ENCODE data around the gene ZNF628.

The ZNF628 gene

DNA sequence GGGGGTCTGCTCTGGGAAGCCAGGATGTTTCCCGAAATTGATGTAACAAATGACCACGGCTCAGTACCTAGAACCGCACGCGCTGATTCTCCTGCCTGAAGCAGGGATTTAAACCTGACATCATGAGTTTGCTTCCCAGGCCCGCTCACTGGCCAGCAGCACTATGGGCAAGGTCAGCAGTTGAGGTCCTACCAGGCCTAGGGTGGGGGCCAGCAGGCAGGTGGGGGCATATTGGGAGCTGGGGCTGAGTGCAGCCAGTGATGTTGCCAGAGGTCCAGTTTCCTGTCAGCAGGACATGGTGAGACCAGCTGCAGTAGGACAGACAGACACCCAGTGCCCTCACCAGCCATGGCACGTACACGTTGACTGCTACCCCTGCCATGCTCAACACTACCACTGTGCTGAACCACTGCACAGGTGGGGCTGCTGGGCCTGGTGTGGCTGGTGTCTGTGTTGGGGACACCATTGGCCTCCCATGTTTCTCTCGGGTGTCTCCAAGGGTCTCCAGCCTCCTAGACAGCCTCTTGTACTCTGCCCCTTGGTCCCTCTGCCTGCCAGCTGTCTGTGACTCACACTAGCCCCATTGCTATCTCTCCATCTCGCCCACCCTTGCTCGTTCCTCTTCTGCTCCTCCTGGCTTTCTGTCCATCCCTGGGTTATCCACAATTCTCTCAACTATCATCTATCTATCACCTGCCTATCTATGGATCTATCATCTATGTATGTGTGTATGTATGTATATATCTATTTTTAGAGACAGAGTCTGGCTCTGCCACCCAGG lies 10.8 kb upstream of the ZNF628 start:
- DNase-seq (ENCODE audit: low read depth): no peak

DNA sequence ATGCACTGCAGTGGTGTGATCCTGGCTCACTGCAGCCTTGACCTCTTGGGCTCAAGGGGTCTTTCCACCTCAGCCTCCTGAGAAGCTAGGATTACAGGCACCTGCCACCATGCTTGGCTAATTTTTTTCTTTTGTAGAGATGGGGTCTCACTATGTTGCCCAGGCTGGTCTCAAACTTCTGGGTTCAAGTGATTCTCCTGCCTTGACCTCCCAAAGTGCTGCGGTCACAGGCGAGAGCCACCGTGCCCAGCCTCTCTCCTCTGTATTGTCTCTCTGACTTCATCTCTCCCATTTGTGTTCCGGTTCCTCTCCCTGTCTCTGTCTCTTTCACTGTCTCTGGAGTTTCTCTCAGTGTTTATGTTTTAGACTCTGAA lies 10.2 kb upstream of the ZNF628 start:
- DNase-seq (ENCODE audit: low read depth): no peak

DNA sequence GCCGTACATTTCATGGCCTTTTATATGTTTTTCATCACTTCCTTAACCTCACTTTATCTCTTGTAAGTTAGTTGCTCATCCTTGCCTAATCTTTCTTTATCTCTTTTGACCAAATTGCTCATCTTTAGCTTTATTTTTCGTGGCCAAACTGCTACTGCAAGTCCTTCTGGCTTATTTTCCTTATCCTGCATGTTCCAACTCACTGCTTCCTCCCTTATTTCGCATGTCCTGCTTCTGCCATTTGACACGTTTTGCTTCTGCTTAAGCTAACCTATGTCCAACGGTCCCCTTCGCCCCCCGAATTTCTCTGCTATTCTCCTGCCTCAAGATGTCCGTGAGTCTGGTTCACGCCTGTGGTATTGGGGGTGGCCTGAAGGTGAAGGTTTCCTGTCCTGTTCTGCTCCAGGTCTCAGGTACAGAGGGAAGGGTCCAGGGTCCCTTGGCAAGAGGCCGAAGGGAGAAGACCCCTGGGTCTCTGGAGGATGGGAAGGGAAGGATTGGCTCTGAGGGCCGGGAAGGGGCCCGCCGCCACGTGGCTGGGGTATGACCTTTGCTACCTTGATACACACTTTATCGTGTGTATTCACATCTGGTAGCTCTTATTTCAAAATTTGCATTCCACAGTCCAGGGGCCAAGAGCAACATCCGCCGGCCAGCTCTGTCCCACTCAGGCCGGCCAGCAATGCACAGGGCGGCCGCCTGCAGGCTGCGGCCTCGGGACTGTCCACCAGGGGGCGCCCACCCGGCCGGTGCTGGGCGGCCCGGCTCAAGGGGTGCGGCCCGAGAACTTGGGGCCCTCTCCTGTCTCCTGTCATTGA lies 9.0 kb upstream of the ZNF628 start:
- peak; percentile 70 for DNase-seq (ENCODE audit: low read depth)

DNA sequence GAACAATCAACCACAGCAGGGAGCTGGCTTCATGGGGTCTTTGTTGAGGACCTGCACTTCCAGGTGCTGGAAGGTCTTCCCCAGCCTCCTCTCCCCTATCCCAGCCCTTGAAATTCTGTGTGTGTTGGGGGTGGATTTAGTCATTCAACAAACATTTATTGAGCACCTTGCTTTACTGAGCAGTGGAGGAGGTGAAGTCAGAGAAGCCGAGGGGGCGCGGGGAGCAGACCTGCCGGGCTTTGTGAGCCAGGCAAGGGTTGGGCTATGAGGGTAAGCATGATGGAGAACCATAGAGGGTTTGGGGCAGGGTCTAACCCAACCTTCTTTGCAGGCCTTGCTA lies 8.4 kb upstream of the ZNF628 start:
- no peak for DNase-seq (ENCODE audit: low read depth)

DNA sequence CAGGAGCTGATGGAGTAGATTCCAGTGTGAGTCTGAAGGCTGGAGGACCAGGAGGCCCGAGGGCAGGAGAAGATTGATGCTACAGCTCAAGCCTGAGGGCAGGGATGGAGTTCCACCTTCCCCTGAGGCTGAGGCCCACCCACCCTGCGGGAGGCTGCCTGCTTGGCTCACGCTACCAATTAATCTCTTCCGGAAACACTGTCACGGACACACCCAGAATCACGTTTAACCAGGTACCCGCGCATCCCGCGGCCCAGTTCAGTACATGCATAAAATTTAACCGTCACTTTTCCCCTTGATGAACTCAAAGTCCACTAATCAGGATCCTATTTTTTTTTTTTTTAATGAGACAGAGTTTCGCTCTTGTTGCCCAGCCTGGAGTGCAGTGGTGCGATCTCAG lies 5.2 kb upstream of the ZNF628 start:
- no peak for DNase-seq (ENCODE audit: low read depth)

DNA sequence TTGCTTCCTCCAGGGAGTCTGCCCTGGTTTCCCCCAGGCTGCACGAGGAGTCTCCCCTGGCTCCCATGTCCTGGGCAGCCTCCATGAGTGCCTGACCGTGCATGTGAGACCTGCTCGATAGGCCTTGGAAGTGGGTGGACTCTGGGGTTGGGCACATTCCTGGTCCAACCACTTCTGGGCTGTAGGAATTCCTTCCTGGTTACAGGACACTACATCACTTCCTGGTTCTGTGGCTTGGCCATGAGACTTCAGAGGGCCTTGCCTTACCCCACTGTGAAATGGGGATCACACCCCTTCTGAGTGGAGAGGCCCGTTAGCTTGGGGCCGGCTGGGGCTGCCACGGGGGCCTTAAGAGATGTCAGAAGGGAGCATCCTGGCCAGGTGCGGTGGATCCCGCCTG lies 4.0 kb upstream of the ZNF628 start:
- no peak for DNase-seq (ENCODE audit: low read depth)

DNA sequence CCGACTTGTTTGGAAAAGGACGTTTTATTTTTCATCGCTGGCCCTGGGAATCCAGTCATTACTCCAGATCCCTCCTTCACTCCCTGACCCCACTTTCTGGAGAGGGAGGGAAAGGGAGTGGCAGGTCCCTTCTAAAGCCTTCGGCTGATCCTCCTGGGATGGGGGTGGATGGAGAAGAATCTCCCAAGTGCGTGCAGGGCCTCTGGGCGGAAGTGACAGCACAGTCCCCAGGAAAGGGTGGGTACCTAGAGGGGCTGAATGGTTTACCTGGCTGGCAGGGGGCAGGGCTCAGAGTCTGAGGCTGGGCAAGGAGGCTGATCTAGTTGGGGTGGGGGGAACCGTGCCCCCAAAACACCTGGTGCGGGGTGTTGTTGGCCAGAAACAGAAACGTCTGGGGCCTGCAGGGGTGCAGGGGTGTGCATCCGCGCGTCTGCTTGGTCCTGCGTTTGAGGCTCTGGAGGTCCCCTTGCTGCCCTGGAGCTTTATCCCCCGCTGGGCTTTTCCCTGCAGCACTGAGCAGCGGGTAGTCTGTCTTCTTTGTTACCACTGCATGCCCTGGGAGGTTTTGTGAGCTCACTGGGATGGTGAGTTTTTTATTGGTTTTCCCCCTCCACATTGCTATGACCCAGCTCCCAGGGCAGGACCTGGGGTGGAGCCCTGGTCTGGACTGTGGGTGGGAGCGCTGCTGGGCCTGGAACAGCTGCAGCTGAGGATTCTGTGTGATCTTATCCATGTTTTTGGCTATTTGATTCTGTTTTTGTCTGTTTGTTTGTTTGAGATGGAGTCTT lies 3.0 kb upstream of the ZNF628 start:
- DNase-seq (ENCODE audit: low read depth): no peak

DNA sequence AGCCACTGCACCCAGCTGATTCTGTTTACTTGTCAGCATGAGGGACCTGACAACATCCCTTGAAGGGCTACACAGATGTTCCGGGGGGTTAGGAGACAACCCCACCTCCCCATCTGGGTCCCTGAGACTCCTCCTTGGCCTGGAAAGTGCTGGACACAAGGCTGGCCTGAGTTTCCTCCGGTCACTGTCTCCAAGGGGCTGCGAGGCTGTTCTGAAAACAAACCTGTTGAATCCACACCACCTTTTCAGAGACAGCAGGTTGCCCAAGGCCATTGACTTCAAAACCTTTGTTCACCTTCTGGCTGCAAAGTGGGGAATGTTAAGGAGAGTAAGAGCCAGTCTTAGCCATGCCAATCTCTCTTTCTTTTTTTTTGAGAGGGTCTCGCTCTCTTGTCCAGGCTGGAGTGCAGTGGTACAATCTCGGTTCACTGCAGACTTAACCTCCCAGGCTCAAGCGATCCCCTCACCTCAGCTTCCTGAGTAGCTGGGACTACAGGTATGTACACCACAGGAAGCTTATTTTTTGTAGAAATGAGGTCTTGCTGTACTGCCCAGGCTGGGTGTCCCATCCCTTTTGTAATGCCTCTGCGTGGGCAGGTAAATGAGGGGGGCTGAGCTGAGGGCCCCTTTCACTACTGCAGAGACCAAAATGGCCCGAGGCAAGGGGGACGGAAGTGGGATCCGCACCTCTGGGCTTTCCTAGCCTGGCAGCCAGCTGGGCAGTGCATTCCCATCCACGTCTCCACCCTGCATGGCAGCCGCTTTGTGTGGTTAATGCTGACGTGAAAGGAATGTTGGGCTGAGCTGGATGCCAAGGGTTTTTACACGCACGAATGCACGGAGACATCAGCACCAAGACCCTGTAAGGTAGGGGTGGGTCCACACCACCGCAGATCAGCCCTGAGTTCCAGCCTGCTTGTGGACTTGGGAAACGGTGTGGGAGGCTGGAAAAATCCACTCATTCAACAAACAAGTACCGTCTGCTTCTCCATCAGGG lies 1.9 kb upstream of the ZNF628 start:
- DNase-seq (ENCODE audit: low read depth): no peak

DNA sequence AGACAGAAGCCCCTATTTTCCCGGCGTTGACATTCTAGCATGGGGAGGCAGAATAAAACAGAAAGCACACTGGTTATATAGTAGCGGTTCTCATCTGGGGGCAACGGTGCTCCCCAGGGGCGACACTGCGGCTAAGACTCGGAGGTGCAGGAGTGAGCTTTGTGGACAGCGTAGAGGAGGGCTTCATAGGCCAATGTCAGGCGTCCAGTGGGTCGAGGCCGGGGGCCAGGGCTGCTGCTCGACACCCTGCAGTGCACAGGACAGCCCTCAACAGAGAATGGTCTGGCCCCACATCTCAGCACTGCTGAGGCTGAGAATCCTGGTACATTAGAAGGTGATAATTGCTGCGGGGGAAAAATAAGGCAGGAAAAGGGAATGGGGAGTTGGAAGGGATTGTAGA lies 1.5 kb downstream of the ZNF628 start:
- DNase-seq (ENCODE audit: low read depth): no peak

DNA sequence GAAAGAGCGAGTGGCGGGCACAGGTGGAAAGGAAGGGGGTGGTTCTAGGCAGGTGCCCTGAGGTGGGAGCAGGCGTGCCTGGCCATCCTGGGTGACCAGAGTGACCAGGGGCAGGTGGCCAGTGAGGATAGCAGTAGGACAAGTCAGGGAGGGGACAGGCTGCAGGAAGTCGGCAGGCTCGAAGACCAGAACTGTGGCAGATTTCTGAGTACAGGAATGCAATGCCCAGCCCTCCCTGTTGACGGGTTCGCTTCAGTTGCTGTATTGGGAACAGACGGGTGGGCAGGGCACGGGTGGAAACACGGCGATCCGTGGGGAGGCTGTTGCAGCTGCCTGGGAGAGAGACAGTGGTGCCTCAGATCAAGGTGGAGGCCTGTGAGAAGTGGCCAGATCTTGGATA lies 1.9 kb downstream of the ZNF628 start:
- DNase-seq (ENCODE audit: low read depth): no peak

DNA sequence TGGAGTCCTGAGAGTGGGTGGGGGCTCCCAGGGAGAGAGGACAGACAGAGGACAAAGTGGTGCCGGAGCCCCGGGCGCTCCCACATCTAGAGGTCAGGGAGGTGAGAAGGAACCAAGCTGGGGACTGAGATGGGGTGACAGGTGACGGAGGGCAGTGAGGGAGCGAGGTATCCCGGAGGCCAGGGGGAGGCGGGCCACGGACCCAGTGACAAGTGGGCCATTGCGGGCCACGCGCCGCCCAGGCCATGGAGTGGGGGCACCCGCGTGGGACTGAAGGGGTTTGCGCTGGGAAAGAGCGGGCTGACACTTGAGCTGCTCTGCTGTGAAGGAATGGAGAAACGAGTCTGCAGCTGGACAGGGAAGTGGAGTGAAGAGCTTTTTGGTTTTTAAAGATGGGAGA lies 2.6 kb downstream of the ZNF628 start:
- DNase-seq (ENCODE audit: low read depth): no peak

DNA sequence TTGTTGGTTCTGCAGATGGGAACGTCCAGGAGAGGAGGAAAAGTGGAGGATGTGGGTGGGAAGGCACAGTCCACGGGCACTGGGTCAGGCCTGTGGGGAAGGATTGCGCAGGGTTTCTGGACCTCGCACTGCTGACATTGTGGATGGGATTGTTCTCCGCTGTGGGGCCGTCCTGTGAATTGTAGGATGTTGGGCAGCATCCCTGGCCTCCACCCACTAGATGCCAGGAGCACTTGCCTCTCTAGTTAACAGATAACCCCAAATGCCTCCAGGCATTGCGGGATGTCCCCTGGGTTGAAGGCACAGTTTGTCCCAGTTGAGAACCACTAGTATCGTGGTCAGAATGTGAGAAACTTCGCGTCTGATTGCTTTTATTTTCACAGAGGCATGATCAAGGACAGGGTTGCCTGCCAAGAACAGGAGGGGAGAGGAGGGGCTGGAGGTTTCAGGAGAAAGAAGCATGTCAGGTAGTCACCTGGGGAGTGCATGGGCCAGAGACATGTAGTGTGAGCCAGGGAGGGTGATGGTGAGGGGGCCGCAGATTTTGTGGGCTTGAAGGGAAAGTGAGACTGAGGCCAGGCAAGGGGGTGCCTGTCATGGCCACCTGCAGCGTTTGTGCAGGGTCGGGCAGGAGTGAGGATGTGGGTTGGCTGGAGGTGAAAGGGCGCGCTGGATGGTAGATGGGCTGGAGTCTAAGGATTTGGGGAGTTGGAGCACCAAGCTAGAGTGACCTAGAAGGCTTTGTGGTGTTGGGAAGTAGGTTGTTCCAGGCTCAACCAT lies 3.2 kb downstream of the ZNF628 start:
- no peak for DNase-seq (ENCODE audit: low read depth)

DNA sequence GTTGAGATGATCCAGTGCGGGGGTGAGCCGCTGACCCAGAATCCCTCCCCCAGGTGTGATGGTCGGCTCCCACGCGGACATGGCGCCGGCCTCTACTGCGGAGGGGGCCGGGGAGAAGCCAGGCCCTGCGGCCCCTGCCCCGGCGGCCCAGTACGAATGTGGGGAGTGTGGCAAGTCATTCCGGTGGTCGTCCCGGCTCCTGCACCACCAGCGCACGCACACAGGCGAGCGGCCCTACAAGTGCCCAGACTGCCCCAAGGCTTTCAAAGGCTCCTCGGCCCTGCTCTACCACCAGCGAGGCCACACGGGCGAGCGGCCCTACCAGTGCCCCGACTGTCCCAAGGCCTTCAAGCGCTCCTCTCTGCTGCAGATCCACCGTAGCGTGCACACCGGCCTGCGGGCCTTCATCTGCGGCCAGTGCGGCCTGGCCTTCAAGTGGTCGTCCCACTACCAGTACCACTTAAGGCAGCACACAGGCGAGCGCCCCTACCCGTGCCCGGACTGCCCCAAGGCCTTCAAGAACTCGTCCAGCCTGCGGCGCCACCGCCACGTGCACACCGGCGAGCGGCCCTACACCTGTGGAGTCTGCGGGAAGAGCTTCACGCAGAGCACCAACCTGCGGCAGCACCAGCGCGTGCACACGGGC lies 4.9 kb downstream of the ZNF628 start:
- no peak for DNase-seq (ENCODE audit: low read depth)

DNA sequence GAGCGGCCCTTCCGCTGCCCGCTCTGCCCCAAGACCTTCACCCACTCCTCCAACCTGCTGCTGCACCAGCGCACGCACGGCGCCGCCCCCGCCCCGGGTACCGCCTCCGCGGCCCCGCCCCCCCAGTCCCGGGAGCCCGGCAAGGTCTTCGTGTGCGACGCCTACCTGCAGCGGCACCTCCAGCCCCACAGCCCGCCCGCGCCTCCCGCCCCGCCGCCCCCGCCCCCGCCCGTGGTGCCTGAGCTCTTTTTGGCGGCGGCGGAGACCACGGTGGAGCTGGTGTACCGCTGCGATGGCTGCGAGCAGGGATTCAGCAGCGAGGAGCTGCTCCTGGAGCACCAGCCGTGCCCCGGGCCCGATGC lies 5.4 kb downstream of the ZNF628 start:
- DNase-seq (ENCODE audit: low read depth): no peak

DNA sequence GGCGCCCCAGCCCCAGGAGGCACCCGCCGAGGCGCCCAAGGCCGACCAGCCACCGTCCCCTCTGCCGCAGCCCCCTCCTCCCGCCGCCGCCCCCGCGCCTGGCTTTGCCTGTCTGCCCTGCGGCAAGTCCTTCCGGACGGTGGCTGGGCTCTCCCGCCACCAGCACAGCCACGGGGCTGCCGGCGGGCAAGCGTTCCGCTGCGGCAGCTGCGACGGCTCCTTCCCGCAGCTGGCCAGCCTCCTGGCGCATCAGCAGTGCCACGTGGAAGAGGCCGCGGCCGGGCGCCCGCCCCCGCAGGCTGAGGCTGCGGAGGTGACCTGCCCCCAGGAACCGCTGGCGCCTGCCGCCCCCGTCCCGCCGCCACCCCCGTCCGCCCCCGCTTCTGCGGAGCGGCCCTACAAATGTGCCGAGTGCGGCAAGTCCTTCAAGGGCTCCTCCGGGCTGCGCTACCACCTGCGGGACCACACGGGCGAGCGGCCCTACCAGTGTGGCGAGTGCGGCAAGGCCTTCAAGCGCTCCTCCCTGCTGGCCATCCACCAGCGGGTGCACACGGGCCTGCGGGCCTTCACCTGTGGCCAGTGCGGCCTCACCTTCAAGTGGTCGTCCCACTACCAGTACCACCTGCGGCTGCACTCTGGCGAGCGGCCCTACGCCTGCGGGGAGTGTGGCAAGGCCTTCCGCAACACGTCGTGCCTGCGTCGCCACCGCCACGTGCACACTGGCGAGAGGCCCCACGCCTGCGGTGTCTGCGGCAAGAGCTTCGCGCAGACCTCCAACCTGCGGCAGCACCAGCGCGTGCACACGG lies 5.9 kb downstream of the ZNF628 start:
- DNase-seq (ENCODE audit: low read depth): no peak

DNA sequence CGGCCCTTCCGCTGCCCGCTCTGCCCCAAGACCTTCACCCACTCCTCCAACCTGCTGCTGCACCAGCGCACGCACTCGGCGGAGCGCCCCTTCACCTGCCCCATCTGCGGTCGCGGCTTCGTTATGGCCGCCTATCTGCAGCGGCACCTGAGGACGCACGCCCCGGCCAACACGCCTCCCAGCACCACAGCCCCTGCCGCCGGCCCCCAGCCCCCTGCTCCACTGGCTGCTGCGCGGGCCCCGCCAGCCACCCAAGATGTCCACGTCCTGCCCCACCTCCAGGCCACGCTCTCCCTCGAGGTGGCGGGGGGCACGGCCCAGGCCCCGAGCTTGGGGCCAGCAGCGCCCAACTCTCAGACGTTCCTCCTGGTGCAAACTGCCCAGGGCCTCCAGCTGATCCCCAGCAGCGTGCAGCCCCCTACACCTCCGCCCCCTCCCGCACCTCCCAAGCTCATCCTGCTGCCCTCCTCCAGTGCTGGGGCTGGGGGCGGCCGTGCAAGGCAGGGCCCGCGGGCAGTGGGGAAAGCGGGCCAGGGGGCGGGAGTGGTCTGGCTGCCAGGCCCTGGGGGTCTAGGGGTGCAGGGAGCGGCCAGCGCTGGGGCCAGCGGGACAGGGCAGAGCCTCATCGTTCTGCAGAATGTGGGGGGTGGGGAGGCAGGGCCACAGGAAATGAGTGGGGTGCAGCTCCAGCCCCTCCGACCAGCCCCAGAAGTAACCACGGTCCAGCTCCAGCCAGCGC lies 6.7 kb downstream of the ZNF628 start:
- DNase-seq (ENCODE audit: low read depth): no peak

DNA sequence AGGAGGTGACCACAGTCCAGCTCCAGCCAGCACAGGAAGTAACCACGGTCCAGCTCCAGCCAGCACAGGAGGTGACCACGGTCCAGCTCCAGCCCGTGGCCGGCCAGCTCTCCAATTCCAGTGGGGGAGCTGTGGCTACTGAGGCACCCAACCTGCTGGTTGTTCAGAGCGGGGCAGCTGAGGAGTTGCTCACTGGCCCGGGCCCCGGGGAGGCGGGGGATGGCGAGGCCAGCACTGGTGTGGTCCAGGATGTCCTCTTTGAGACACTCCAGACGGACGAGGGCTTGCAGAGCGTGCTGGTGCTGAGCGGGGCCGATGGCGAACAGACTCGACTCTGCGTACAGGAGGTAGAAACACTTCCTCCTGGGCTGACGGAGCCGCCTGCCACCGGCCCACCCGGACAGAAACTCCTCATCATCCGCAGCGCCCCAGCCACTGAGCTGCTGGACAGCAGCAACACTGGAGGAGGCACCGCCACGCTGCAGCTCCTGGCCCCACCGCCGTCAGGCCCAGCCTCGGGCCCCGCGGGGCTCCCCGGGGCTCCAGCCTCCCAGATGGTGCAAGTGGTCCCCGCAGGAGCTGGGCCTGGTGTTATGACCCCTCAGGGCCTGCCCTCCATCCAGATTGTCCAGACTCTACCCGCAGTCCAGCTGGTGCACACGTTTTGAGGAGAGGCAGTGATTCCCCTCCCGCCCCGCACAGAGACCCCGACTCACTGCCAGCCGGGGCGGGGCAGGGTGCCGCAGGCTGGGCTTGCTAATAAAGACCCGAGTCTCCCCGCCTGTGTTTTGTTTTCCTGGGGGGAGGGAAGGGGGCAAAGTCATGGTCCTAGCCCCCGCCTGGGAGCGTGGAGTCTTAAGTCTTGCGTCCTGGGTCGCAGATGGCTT lies 7.5 kb downstream of the ZNF628 start:
- no peak for DNase-seq (ENCODE audit: low read depth)
